HG03196 (cell line): Measurements from ENCODE around the gene ENTR1.

Experiments used
- ATAC-seq: cut with Tn5 transposase; IDR thresholded peaks from one replicate; pipeline ENCODE4 v1.9.1; 2021; ENCODE audit not compliant: unreplicated experiment

The ENTR1 gene

GRCh38 chr9:136378170-136379002 is 32.0 kb downstream of the ENTR1 start:
- ATAC-seq: no peak

DNA sequence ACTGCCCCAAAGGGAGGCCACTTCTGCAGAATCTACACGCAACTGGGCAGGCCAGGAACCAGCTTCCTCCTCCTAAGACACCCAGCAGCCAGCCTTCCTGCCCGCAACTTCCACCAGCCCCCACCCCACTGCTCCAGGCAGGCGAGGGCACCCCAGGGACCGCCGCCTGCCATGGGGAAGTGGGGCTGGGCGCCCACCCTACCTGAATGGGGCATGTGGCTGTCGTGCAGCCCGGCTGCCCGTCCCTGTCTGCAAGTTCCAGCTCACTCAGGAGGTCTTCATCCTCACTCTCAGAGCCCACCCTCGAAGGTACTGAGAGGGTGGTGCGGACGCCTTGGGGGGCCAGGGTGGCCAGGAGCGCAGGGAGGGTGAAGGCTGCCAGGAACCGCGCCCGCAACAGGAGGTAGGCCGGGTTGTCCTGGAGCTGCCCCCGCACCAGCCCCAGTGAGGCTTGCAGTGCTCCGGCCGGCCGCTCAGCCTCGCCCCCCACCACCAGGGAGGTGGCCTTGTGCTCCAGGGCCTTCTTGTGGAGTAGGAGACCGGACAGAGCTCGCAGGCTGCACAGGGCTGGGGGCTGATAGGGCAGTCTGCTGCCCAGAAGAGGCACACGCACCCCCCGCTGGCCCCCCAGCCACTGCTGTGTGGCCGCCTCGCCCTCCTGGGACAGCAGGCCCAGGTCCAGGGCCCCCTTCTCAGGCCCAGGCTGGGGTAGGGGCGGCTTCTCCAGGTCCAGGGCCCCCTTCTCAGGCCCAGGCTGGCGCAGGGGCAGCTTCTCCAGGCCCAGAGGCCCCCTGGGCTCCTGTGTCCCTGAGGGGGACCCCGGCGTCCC is 32.9 kb downstream of the ENTR1 start:
- no peak for ATAC-seq

GRCh38 chr9:136376457-136376856 is 34.0 kb downstream of the ENTR1 start:
- no peak for ATAC-seq

DNA sequence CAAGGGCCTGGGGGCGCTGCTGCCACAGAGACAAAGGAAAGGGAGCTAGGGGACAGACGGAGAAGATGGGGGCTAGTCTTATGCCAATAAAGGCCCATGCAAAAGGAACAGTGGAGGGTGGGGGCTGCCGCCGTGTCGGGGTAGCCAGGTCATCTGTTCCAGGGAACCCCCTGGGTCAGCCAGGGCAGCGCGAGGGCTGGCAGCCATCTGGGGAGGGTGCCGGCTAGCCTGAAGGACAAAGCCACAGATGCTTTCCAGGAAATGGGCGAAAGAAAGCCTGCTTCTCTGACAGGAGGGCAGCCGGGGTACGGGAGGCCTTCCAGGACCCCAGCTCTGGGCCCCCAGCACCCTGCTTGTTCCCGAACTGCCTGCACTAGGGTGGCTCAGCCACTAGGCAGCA is 35.3 kb downstream of the ENTR1 start:
- ATAC-seq: no peak

DNA sequence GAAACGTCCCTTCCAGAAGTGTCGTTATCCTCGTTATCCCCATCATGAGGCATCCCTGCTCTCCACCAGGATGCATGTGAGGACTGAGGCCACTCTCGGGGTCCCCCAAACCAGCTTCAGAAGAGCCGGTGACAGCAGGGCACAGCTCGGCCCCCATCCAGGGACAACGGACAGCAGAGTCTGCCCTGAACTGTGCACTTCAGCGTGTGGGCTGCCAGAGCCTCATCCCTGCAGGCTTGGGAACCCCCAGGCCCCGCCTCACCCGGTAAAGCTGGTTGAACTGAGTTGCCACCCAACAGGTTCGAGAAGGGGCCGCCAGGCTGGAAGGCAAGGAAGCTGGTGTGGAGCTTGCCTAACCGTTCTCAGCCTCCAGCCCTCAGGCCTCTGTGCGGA is 36.2 kb downstream of the ENTR1 start:
- no peak for ATAC-seq

DNA sequence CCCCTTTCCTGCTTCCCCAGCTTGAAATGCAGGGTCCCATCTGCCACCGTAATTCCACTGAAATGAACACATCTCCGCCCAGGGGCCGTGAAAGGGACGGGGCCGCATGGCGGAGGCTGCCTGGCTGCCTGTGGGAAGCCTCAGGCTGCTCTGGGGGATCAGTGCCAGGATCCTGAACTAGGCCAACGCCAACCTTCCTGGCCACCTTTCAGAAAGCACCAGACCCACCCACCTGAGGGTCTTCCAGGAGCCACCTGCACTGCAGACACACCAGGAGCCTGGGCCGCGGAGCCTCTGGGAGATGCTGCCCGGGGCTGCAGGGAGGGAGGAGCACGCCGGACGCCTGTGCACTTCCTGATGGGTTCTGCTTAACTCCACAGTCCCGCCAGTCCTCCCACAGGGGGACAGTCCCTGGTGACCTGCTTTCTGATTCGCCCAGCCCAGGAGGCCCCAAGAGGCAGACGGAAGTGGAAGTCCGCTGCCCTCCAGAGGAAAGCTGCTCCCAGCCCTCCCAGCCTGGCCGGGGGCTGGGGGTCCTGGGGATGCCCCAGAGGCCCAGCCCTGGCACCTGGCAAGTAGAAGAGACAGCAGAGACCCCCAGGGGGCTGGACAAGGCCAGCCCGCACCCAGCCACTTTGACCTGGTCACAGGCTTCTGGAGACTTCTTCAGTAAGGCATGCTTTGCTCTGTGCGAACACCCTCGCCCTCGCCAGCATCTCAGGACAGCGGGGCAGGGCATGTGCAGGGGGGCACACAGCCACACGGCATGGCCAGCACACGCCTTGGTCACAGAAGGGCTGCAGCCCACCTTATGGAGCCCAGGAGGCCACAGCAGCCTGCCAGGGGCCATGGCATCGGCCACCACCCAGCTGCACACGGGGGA is 36.9 kb downstream of the ENTR1 start, which contains the start of gene CARD9:
CARD9 (minus strand) TSS at position 370 of the 883 bp plus-strand sequence. CDS start 1,591 bp downstream, outside the sequence.
- ATAC-seq: no peak

GRCh38 chr9:136372561-136373299 is 37.7 kb downstream of the ENTR1 start:
- no peak for ATAC-seq

- ATAC-seq: no peak
These were observed 38.4 kb downstream of the ENTR1 start for GRCh38 chr9:136372006-136372405.

GRCh38 chr9:136371533-136371880 is 38.9 kb downstream of the ENTR1 start:
- ATAC-seq: no peak

- ATAC-seq: no peak
These were observed 39.5 kb downstream of the ENTR1 start for GRCh38 chr9:136370687-136371532.

GRCh38 chr9:136370037-136370436 is 40.4 kb downstream of the ENTR1 start:
- ATAC-seq: no peak

DNA sequence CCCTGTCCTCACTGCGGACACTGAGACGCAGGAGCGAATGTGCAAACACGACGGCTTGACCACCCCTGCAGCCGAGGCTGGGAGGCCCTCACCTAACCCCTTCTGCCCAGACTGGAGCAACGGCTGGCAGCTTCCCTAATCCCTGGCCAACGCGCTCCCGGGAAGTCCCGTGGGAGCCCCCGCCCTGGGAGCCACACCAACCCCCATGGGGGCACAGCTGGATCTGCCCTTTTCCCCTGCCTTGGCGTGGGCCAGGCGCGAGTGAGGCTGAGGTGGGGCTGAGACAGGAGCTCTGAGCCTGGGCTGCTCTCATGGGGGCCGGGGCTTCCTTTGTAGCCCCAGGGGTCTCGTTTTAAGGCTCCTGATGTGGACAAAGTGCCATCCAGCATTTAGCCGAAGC is 42.2 kb downstream of the ENTR1 start:
- ATAC-seq: no peak

- no peak for ATAC-seq
These were observed 42.9 kb downstream of the ENTR1 start for GRCh38 chr9:136367296-136368145.

DNA sequence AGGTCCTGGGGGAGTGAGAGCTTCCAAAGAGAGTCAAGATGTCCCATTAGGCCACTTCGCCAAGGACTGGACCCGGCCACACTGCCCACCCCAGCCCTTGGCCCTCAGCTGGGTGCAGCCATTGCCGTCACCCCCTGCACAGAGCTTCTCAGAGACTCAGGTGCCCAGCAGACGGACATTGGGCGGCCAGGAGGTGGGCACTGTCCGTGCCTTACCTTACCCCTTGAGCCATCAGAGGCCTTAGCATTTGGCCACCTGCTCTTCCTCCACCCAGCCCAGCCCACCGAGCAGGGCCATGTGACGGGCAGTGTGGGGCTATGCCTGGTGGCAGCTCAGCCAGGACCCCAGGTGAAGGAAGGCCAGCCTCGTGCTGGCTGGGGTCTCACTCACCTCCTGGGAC is 43.6 kb downstream of the ENTR1 start:
- ATAC-seq: no peak

DNA sequence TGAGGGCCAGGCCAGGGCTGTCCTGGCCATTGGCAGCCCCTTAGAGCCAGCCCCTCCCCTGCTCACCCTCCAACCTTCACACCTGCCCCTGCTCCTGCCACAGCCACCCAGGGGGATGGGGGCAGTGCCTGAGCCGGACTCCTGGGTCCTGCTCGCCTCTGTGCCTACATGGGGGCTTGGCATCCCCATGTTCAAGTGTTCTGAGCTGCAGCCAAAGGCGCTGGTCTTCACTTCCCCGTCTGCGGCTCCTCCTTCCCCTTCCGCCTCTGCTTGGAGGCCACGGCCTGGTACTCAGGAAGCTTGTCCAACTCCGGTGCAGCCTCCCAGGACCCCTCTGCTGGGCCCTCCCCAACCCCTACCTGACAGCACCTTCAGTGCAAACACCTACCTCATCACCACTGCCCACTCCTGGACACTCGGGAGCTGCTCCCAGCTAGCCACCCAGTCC is 44.6 kb downstream of the ENTR1 start:
- no peak for ATAC-seq

DNA sequence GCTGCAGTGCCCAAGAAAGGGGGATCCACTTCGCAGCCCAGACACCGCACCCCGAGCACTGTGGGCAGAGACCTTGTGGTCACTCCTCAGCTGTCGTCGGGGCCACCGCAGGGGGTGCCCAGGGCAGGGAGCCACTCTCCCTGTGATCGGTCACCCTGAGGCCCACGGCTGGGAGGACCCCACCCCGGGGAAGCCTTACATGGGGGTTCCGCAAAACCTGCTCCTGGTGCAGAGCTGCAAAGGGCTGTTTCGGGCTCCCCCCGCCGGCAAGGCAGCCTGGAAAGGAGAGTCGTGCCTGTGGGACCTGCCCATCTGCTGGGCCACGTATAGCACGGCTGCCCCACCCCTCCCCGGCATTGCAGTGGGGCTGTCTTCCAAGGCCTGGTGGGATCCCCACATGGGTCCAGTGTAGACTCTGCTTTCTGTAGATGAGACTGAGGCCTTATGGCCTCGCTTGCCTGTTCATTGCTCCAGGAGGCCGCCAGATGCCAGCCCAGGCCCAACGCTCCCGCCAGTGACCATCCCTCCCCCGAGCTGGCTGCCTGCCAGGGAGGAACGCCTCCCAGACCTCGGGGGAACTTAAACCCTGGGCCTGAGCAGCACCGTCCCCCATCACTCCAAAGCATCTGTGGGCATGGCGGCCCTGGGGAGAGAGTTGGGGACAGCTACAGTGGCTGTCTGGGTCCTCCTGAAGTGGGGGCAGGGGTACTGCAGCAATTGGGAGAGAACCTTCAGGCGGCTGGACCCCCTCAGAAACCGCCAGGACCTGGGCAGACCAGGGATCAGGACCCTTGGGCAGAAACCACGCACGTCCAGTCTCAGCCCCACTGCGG is 45.3 kb downstream of the ENTR1 start:
- no peak for ATAC-seq

DNA sequence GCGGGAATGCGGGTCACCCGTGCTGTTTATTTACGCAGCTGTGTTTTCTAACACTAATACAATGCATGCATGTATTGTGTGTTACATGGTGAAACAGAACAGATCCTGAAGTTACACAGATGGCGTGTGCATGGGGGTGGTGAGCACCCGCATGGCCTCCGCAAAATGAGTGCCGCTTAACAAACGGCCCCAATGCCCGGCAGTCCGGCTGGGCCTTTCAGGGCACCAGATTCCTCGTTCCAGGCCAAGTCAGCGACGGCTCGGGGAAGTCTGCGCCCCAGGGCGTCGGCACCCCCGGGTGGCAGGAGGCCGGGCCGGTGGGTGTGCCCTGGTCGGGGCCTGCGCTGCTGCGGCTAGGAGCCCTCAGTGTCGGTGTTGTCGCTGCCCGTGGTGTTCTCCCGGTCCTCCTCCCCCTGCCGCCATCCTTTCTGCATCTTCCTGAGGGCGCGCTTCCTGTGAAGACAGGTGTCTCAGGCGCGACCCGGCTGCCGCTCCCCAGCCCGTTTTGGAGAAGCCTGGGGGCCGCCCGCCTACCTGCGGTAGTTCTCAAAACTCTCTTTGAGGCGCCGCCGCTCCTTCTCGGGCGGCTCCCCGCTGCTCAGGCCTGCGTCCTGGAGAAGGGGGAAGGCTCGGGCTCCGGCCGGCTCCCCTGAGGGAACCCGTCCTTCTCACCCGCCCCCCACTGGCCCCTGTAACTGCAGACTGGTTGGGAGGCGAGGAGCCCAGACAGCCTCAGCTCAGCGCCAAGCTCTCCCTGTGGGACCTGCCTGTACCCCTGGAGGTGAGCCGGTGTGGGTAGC is 46.3 kb downstream of the ENTR1 start:
- no peak for ATAC-seq
